RWPE1 (cell line): Measurements from ENCODE around the gene AARS2.

Experiments
- CTCF ChIA-PET: fragments of 350-600 bp; sonication (Branson Sonifier 250); formaldehyde crosslinking; extraction: SDS; loops from one replicate; lab custom pipeline; 2021; lab: Yijun Ruan, JAX
- POLR2A ChIA-PET: fragments of 400-600 bp; formaldehyde crosslinking; extraction: SDS; loops from one replicate; lab custom pipeline; 2020; ENCODE audit warnings: antibody characterized with exemption; ENCODE audit not compliant: low non-redundant PET; lab: Yijun Ruan, JAX
- DNase-seq: peaks from one replicate; pipeline ENCODE4 v3.0.0; 2012; ENCODE audit warnings: low spot score
- H3K27ac ChIP-seq: fragments of 450-650 bp; 2 replicates; pipeline ENCODE4 v1.5.1; 2017
- CTCF ChIP-seq: fragments of 450-650 bp; conservative IDR thresholded peaks from 2 replicates; pipeline ENCODE4 v1.5.1; 2017; ENCODE audit warnings: low read depth, mild to moderate bottlenecking

Gene AARS2

GRCh38 chr6:44275271-44275748 lies 37.8 kb downstream of the AARS2 start:
- ChIA-PET CTCF (interaction anchor here (1.6 kb wide), 1 partner anchor 12 kb away, joined by 3 read pairs; no protein-coding TSS in a partner anchor), POLR2A (no interaction called here)
- no peak overlapping the region for H3K27ac ChIP-seq
- no peak for DNase-seq
- no peak for TF ChIP-seq CTCF

DNA sequence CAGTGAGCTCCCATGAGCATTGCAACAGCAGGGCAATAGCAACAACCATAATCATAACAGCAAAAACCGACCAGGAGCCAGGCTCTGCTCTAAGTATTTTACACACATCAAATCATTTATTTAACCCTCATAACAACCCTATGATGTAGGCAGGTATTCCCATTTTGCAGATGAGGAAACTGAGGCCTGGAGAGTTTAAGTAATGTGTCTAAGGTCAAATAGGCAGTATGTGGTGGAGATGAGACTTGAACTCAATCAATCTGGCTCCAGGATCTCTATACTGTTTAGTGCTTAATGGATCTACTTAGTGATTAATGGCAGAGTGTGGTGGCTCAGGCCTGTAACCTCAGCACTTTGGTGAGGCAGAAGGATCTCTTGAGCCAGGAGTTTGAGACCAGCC lies 39.5 kb downstream of the AARS2 start:
- ChIA-PET CTCF (interaction anchor here (0.5 to 0.6 kb wide), 2 partner anchors 15 to 17 kb away, joined by 3 to 4 read pairs; no protein-coding TSS in a partner anchor), POLR2A (interaction anchor here (0.6 kb wide), 1 partner anchor 627 kb away, joined by 4 read pairs; no protein-coding TSS in a partner anchor)
- H3K27ac ChIP-seq = no peak overlapping the region
- no peak for TF ChIP-seq CTCF
- no peak for DNase-seq

GRCh38 chr6:44272999-44273566 lies 40.1 kb downstream of the AARS2 start:
- DNase-seq = no peak
- no peak for TF ChIP-seq CTCF
- ChIA-PET POLR2A (interaction anchor here (0.6 kb wide), 1 partner anchor 626 kb away, joined by 4 read pairs; no protein-coding TSS in a partner anchor), CTCF (interaction anchor here (0.5 to 0.6 kb wide), 2 partner anchors 16 to 17 kb away, joined by 3 to 4 read pairs; no protein-coding TSS in a partner anchor)
- no peak overlapping the region for H3K27ac ChIP-seq

DNA sequence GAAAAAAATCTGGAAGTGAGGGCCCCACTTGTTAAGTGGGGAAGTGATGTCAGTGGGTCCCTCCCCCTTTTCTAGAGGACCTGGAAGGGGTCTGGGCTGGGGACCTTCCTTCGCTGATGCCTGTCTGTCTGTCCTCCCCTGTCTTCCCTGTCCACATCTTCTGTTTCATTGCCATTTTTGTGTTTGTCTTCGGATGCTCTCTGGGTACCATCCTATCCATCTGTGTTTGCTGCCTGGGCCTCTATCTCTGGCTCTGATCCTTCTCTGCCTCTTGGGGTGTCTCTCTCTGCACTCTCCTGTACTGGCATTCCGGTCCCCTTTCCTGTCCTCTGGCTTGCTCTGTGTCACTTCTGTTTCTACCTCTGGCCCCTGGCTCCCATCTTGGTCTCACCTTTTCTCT lies 40.6 kb downstream of the AARS2 start:
- H3K27ac ChIP-seq = no peak overlapping the region
- DNase-seq = no peak
- ChIA-PET CTCF (no interaction called here), POLR2A (no interaction called here)
- TF ChIP-seq CTCF = no peak

DNA sequence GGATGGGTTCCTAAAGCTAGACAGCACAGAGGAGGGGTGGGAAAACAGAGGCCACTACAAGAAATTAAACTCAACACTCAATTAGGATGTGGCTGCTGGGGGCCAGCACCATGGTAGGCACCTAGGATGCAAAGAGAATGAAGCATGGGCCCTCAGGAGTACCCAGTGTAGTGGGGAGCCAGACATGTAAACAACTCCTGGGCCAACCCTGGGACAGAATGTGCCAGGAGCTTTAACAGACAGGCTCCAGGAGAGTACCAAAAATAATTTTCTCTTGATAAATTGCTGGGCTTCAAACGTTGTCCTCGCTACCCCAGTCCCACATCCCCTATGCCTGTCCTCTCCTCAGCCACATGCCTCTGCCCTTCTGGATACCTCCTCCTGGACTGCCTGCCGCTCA lies 41.2 kb downstream of the AARS2 start:
- no peak overlapping the region for H3K27ac ChIP-seq
- CTCF ChIA-PET = no interaction called here
- POLR2A ChIA-PET = no interaction called here
- no peak for TF ChIP-seq CTCF
- no peak for DNase-seq

DNA sequence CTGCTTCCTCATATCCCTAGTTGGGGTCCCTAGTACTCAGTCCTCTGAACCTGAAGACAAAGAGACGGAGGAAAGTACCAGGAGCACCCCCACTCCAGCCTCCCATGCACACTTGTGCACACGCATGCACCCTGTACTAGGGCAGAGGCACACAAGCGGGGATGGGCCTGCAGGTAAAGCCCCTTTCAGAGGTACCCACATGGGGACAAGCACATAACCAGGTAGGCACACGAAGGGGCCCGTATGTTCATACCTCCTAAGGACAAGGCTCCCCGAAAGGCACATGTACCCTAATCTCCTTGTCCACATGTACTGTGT lies 41.8 kb downstream of the AARS2 start:
- TF ChIP-seq CTCF = no peak
- no peak overlapping the region for H3K27ac ChIP-seq
- DNase-seq = no peak
- CTCF ChIA-PET = interaction anchor here (1.2 to 2.3 kb wide), 2 partner anchors 24 to 41 kb away, joined by 5 to 7 read pairs; partner anchors contain the start of gene AARS2
- POLR2A ChIA-PET = no interaction called here
